GM21723 (cell line): ENCODE results near the gene ALOX12B.
"Not testable (repeated sequence)": the region's sequence is repeated elsewhere in the genome, so short reads cannot be mapped to it uniquely, and the experiment has no call there.

Experiments used
- ATAC-seq: cut with Tn5 transposase; IDR thresholded peaks from one replicate; pipeline ENCODE4 v1.9.1; 2021; ENCODE audit warnings: mild to moderate bottlenecking, moderate library complexity; ENCODE audit not compliant: unreplicated experiment

ALOX12B gene

DNA sequence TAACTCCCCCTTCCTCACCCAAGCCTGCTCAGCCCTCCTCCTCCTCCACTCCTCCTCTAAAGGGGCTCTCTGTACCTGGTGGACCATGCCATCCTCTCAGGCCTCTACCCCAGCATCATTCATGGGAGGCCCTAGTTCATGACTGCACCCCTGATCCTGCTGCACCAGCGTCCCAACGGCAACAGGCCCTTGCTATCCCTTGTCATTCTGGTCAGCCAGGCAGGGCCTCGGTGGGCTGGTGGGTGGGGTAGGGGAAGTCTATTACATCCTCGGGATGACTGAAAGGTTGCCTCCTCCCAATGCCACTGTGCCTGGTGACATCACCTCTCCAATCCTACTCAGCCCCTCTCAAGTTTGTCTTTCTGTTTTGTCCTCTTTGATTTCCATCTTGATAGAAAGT lies 19.7 kb downstream of the ALOX12B start:
- ATAC-seq, result no peak

DNA sequence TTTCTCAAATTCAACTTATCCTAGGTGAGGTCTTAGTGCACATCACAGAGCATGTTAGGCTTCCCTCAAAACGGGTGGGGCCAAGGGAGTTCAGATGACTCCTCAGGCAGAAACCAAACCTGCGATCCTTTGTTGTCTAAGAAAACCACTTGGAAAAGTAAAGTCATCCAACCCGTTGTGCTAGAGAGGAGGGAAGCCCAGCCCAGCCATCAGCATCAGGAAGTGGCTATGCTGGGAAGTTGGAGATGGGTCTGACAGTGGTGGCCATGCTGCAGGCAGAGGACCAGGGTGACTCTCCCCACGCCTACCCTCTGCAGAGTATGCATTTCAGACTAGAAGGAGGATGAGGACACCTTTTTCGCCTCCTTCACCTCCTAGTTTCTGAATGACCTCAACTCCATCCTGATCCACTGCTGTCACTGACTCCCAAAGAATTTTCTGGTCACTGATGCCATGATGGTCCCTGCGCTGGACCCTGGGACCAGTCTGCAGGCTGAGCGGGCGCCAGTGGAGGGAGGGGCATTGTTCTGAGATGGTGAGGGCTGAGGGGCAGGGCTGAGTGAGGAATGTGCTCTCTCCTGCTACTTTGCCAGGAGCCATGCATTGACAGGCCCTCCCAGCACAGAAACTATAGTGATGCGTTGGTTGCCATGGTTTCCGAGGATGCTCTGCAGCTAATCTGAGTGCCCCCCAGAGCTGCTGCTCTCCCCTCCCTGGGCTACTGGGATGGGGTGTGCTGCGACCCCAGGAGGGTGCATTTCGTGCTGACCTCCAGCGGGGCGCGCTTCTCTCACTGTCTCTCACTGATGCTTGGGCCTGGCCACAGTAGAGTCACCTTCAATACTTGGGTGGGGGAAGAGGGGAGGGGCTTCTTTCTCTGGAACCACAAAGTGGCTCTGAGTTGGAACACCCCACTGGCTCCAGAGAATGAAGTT lies 20.4 kb downstream of the ALOX12B start:
- ATAC-seq, result no peak

DNA sequence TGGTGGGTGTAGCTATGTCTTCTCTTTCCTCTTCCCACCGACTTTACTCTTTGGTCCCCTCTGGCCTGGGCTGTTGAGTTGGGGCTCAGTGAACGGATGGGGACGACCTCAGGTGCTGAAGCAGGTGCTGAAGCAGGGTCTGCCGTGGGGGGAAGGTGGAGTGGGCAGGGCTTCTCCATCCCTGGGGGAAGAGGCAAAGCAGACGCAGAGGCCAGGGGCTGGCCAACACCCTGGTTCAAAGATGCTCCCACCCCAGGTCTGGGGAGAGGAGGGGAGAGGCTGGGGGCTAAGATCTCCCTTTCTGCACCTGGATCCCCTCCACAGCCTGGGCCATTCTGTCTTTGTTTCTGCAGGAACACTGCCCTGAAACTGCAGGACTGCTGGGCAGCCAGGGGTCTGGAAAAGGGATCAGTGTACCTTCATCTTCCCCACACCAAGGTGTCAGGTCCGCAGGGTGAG lies 22.9 kb downstream of the ALOX12B start:
- no peak for ATAC-seq

- ATAC-seq, result no peak
Observed at GRCh38 chr17:8063761-8064534, 23.6 kb downstream of the ALOX12B start.

- ATAC-seq, result no peak
Observed at GRCh38 chr17:8062807-8063483, 24.6 kb downstream of the ALOX12B start.

DNA sequence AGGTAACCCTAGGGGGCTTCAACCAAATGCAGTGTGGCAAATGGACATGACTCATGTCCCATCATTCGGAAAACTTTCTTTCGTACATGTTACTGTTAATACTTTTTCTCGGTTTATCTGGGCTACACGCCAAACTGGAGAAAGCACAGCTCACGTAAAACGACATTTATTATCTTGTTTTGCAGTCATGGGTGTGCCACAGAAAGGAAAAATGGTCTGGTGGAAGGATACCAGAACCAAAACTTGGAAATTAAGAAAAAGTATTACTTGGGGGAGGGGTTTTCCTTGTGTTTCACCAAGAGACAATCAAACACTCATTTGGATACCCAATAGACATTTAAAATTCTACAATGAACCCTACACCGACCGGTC lies 25.1 kb downstream of the ALOX12B start:
- ATAC-seq, result no peak

- ATAC-seq, result not testable (repeated sequence)
Observed at GRCh38 chr17:8061851-8062250, 25.7 kb downstream of the ALOX12B start.

GRCh38 chr17:8060274-8060673 lies 27.2 kb downstream of the ALOX12B start:
- ATAC-seq, result no peak

GRCh38 chr17:8059131-8059530 lies 28.4 kb downstream of the ALOX12B start:
- ATAC-seq, result no peak

DNA sequence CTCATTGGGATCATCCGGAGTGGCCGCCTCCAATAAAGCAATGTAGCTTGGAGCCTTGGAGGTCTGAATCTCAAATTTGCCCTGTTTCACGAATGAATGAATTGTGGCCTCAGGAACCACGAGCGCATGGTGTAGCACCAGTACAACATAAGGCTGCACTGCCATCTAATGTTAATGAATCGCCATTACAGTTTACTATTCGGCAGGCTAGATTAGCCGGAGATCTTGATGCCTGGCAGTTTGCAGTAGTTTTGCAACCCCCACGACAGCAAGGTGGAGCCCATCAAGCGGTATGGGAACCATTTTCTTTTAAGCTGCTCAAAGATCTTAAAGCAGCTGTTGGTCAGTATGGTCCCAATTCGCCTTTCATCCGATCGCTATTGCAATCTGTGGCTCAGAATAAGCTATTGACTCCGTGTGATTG lies 29.8 kb downstream of the ALOX12B start:
- ATAC-seq, result no peak

DNA sequence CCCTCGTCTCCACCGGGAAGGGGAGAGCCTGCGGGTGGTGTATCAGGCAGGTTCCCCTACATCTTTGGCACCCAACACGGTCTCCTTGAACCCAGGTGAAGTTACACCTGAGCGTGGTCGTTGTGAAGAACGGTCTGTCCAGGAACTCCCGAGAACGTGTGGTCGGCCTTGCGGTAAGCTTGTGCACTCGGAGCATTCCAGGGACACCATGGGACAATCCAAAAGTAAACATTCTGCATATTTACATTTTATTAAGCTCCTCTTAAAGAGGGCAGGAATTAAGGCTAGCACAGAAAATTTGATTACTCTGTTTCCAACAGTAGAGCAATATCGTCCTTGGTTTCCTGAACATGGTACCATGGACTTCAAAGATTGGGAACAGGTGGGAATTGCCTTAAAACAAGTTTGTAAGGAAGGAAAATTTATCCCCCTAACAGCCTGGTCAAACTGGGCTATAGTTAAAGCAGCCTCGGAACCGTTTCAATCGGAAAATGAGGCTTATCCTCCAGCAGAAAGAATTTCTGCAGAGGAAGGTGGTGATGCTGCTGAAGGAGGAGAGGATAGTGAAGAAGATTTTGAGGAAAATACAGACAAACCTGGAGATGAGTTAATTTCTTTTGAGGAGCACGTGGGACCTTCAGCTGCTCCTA lies 30.4 kb downstream of the ALOX12B start:
- no peak for ATAC-seq

GRCh38 chr17:8056232-8056975 lies 31.1 kb downstream of the ALOX12B start:
- ATAC-seq, result no peak

- no peak for ATAC-seq
Observed at GRCh38 chr17:8055851-8056231, 31.7 kb downstream of the ALOX12B start.

GRCh38 chr17:8053600-8053999 lies 33.9 kb downstream of the ALOX12B start:
- no peak for ATAC-seq

GRCh38 chr17:8052256-8053252 lies 35.0 kb downstream of the ALOX12B start:
- no peak for ATAC-seq

DNA sequence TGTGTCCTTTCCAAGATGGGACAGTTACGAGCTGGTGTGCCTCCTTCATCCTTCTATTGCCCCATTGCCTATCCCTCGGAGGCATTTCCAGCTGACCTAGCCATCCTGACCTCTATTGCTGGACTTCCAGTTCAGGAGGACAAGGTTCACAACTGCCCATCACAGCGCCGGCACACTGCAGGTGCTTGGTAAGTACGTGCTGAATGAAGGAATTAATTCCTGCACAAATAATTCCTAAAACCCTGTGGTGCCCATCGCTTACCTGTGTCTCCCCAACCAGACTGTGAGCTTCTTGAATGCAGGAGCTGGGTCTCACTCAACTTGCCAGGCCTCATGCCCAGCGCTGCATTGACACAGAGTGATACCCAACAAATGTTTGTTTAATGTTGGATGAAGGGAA lies 35.7 kb downstream of the ALOX12B start:
- no peak for ATAC-seq

GRCh38 chr17:8048736-8049135 lies 38.8 kb downstream of the ALOX12B start:
- ATAC-seq, result no peak

GRCh38 chr17:8048236-8048635 lies 39.3 kb downstream of the ALOX12B start:
- ATAC-seq, result no peak

- ATAC-seq, result no peak
Observed at GRCh38 chr17:8047769-8048110, 39.8 kb downstream of the ALOX12B start.
